Activated CD4-positive, CD25-positive, alpha-beta regulatory T cell (primary cell): Measurements from ENCODE around the gene BACH2.

Source experiments
- DNase-seq, 4 experiments: peaks; one replicate each; lab custom pipeline; 2025; lab: John Stamatoyannopoulos, UW

BACH2 gene

GRCh38 chr6:90028066-90028778 lies 268.4 kb downstream of the BACH2 start:
- no peak for DNase-seq

GRCh38 chr6:90026216-90026615 lies 270.4 kb downstream of the BACH2 start:
- no peak for DNase-seq

GRCh38 chr6:90025523-90026061 lies 271.1 kb downstream of the BACH2 start:
- DNase-seq = no peak

- DNase-seq = no peak
These were observed 272.0 kb downstream of the BACH2 start for GRCh38 chr6:90024633-90025032.

GRCh38 chr6:90021711-90022110 lies 274.9 kb downstream of the BACH2 start:
- DNase-seq = no peak

- DNase-seq = no peak
These were observed 275.9 kb downstream of the BACH2 start for GRCh38 chr6:90020746-90021145.

- DNase-seq = no peak
These were observed 277.4 kb downstream of the BACH2 start for GRCh38 chr6:90019216-90019615.

GRCh38 chr6:90015883-90016282 lies 280.8 kb downstream of the BACH2 start:
- no peak for DNase-seq

- no peak for DNase-seq
These were observed 287.6 kb downstream of the BACH2 start for GRCh38 chr6:90008908-90009501.

GRCh38 chr6:90008189-90008907 lies 288.3 kb downstream of the BACH2 start:
- DNase-seq = no peak

- no peak for DNase-seq
These were observed 291.4 kb downstream of the BACH2 start for GRCh38 chr6:90005048-90005827.

GRCh38 chr6:90004511-90004910 lies 292.1 kb downstream of the BACH2 start:
- no peak for DNase-seq

GRCh38 chr6:90003941-90004340 lies 292.7 kb downstream of the BACH2 start:
- DNase-seq = no peak

- no peak for DNase-seq
These were observed 293.4 kb downstream of the BACH2 start for GRCh38 chr6:90003069-90003795.

- DNase-seq = no peak
These were observed 295.5 kb downstream of the BACH2 start for GRCh38 chr6:90000864-90001731.

GRCh38 chr6:89999945-90000825 lies 296.5 kb downstream of the BACH2 start:
- no peak for DNase-seq

GRCh38 chr6:89999154-89999553 lies 297.5 kb downstream of the BACH2 start:
- no peak for DNase-seq

- DNase-seq = no peak
These were observed 298.9 kb downstream of the BACH2 start for GRCh38 chr6:89997456-89998445.
